NCI-H226 (cell line): ENCODE measurements around the gene ODAD2.

Source experiments
- DNase-seq: peaks from one replicate; pipeline ENCODE4 v3.0.0-alpha.2; 2015

ODAD2 gene

GRCh38 chr10:27833792-27834191, 165.1 kb downstream of the ODAD2 start:
- no peak for DNase-seq

- DNase-seq = no peak
Measured at GRCh38 chr10:27832826-27833225, 166.1 kb downstream of the ODAD2 start.

DNA sequence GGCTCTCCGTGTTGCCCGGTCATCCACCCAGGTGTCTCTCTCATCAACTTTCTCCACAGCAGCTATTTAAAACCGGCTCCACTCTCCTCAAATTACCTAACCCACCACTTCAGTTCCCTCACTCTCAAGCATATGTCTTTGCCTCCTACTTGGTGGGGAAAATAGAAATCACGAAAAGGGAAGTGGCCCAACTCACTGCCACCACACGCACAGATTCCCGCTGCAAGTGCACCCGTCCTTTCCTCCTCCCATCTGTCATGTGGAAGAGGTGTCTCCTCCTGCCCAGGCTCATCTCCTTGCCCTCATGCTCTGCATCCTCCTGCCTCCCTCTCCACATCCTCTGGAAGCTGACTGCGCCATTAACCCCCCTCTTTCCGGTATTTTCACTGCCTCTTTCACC, 172.5 kb downstream of the ODAD2 start:
- DNase-seq = no peak

DNA sequence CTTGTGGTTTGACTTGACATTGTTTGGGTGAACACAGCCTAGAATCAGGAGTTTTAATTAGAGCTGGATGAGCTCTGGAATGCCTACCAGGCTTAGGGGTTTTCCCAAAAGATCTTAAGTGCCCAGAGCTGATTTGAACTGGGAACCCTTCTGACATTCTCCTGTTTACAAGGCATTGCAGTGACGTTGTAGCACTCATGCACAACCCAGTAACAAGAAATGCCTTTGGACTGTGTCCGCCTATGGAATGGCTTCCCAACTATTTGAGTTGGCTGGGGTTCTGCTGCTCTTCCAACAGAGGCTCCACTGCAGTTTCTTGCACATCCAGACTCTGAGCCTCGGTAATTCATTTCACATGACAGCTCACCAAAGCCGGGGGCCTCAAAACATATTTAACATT, 176.6 kb downstream of the ODAD2 start:
- DNase-seq = peak; percentile 2

DNA sequence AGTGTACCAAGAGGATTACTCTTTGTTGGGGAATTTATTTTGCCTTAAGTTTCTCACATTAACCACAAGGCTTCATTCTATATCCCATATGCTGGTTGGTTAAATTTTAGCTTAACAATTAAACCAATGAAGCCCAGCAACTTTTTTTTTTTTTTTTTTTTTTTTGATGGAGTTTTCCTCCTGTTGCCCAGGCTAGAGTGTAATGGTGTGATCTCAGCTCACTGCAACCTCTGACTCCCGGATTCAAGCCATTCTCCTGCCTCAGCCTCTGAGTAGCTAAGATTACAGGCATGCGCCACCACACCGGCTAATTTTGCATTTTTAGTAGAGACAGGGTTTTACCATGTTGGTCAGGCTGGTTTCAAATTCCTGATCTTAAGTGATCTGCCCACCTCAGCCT, 178.2 kb downstream of the ODAD2 start:
- no peak for DNase-seq

DNA sequence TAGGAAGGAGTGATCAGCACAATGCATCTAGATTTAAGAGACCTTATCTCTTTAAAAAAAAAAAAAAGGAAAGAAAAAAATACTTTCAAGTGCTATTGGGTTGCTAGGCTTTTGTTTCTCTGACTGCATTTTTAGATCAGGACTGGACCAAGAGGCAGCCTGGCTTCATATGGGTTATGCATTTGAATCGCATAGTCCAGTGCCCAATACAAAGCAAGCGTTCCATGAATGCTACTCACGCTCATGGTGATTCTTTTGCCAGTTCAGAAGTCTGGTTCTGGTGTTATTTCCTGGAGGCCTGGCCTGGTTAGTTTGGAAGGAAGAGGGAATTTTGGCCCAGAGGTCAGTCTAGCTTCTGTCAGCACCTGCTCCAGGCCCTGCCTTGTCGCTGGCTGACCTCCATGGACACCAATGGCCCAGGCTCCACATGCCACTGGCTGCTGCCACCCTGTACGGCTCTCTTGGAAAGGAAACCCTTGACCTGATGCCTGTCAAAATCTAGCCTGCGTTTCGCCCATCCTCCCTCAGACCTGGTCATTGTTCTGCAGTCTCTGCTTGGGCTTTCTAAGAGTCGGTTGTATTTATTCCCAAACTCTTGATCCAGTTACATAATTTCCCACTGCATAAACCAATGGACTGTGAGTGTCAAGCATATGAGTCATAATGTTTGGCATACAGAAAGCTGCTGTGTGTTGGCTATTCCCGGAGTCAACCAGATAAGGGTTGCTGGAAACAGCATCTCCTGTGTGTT, 178.9 kb downstream of the ODAD2 start:
- DNase-seq = peak; percentile 76

DNA sequence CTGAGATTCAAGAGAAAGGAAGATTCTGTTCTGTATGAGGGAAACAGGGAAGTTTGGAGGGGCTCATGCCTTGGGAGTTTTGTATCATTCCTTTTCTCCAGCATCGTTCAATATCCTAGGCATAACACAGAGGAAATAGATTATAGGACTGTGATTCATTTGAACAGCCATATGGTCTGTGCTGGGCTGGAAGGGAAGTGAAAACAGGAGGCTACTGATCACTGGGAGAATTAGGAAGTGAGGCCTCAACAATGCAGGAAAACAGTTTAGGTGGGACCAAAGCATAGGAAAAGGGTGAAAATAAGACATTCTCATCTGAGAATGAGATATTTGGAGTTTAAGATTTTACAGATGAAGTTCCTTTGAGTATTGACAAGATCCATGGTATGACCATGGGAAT, 182.6 kb downstream of the ODAD2 start:
- no peak for DNase-seq

DNA sequence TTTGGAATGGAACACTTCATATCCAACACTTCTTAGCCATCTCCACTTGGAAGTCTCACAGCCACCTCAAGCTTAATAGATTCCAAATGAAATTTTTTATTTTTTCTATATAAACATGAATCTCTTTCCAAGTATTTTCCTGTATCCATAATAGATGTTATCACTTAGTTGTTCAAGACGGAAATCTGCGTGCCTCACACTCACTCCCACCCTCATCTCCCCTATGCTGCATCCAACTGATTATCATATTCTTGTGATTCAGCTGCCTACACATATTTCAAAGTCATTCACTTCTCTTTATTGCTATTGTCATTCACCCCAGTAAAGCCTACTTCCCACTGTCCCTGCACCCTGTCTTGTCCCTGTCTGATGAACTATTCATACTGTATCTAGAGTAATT, 183.0 kb downstream of the ODAD2 start:
- DNase-seq = no peak

GRCh38 chr10:27815261-27815660, 183.6 kb downstream of the ODAD2 start:
- no peak for DNase-seq

GRCh38 chr10:27805180-27805579, 193.7 kb downstream of the ODAD2 start:
- no peak for DNase-seq

- DNase-seq = no peak
Measured at GRCh38 chr10:27804136-27804535, 194.7 kb downstream of the ODAD2 start.

GRCh38 chr10:27801171-27801785, 197.6 kb downstream of the ODAD2 start:
- DNase-seq = no peak

- no peak for DNase-seq
Measured at GRCh38 chr10:27799046-27799445, 199.8 kb downstream of the ODAD2 start.

- no peak for DNase-seq
Measured at GRCh38 chr10:27794157-27794556, 204.7 kb downstream of the ODAD2 start.

- no peak for DNase-seq
Measured at GRCh38 chr10:27792216-27792615, 206.7 kb downstream of the ODAD2 start.

DNA sequence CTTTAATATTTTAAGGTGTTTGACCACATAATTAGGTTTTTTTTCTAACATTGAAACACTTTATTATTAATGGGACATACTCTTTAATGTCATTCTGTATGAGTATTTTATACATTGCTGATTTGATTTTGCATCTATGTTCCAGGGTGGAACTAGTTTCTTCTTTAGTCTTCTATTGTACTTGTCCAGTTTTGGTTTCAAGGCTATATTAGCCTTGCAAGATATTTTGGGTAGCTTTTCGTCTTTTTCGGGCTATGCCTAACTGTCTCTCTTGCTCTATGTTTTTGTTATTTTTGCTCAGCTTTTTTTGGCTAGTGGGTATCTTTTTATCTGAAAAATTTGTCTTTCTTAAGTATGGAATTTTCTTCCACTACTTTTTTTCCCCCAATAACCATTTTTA, 214.6 kb downstream of the ODAD2 start:
- no peak for DNase-seq

- DNase-seq = peak; percentile 29
Measured at GRCh38 chr10:27783660-27784059, 215.2 kb downstream of the ODAD2 start.

DNA sequence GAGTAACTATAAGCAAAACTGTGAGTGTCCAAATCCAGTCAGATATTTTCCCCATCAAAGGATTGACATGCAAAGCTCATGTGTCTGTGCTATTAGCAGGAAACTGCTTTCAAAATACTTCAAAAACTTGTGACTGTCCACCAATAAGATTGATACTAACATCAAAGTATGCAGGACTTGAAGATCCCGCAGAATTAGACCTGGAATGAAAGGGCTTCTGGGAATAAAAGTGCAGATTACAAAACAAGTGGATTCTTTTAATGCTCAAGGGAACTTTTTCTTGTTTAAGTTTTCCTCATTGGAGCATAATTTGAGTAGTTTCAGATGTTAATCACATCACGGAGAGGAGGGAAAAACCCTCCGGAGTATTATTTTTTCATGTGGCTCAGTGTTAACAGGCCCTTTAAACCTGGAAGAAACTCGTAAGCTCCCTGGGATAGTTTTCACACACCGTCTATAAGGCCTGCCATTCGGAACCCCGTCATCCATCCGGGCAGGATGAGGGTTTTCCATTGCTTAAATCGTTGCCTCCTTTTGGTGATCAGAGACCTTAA, 219.3 kb downstream of the ODAD2 start:
- no peak for DNase-seq

DNA sequence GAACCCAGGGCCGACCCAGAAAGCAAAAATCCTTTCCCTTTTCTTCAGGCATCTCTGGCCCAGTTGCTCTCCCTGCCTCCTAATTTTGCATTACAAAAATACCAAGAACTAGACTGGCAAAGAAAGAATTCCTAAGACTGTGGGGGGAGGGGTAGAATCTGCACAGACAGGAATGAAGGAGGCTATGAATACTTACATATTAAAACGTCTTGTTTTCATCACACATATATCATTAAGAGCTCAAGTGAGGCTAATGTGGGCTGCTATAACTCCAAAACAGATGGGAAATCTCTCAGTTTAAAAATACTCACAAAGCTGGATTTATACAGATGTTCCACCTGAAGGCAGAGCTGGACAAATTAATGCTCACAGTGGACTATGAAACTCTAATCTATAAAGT, 224.0 kb downstream of the ODAD2 start:
- no peak for DNase-seq

DNA sequence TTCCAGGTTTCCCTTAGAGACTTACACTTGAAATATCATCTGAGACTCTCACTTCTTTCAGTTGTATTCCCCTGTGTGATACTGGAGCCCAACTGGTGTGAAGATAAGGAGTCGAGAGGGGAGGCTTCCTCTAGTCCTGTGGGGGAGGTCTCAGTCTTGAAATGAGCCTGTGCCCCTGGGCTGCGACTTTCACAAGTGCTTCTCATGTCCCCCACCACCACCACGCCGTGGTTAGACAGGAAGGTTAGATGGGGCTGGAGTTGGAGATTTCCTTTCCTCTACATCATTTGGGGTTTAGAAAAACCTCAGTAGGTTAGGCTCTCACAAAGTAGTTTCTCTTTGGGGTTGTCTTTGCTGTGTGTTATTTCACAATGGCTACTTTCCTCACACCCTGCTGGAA, 227.6 kb downstream of the ODAD2 start:
- DNase-seq = no peak

DNA sequence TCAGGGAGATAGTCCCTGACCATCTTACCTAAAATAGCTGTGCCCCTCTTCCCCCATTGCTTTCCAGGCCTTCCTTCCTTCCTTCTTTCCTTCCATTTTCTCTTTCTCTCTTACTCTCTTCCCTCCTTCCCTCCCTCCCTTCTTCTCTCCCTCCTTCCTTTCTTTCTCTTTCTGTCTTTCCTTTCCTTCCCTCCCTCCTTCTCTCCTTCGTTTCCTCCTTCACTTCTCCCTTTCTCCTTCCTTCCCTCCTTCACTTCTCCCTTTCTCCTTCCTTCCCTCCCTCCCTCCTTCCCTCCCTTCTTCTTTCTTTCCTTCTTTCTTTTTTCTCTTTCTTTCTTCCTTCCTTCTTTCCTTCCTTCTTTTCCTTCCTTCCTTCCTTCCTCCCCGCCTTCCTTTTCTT, 228.7 kb downstream of the ODAD2 start:
- no peak for DNase-seq
